Measurements from ENCODE around the gene OSBPL10.
"Not testable (repeated sequence)": the region's sequence is repeated elsewhere in the genome, so short reads cannot be mapped to it uniquely, and the experiment has no call there.

Gene OSBPL10

GRCh38 chr3:31802981-31803740 is 177.9 kb downstream of the OSBPL10 start:
- DNase-seq: no peak

- DNase-seq: no peak
Observed at GRCh38 chr3:31800436-31800835, 180.6 kb downstream of the OSBPL10 start.

DNA sequence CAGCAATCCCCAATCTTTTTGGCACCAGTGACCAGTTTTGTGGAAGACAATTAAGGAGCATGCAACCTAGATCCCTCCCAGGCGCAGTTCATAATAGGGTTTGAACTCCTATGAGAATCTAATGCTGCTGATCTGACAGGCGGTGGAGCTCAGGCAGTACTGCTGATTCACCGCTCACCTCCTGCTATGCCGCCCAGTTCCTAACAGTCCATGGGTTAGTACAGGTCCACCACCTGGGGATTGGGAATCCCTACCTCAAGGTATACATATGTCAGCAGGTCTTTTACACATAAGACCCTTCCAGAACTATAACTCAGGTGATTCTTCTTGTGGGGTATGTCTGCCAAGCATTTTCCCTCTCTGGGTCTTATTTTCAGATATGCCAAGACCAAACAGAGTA is 182.2 kb downstream of the OSBPL10 start:
- DNase-seq: no peak

GRCh38 chr3:31793821-31794220 is 187.2 kb downstream of the OSBPL10 start:
- no peak for DNase-seq

DNA sequence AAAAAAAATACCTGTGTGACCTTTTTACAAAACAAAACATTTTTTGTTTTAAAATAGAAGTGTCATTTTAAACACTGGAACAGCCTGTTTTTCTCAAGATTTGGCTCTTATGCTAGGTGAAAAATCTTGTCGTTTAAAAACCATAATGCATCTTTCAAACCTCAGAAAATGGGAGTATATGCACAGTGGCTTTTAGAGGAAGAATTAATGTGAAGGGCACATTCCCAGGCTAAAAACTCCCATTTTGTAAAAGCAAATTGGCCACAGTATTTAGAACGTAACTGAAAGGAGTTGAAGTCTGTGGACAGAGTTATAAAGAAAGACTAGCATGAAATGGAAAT is 190.0 kb downstream of the OSBPL10 start:
- DNase-seq: no peak

- DNase-seq: peak; percentile 9 to 54
Observed at GRCh38 chr3:31790193-31791089, 190.6 kb downstream of the OSBPL10 start.

DNA sequence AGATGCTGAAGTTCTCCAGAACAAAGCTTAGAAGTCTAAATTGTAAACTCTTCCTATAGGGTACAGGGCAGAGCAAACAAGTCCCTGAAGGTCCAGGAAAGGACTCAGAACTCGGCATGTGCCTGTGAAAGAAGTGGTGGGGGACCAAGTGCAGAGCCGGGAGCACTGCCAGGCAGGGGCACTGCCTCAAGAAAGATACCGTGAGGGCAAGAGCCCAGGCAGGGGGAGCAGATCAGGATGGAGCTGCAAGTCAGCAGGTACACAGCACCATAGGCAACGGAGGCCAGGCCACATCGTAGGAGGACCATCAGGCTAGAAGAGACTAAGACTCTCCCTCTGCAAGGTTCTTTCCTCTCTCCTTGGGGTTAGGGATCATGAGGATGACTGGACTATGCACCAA is 191.6 kb downstream of the OSBPL10 start:
- DNase-seq: no peak

GRCh38 chr3:31785734-31786133 is 195.3 kb downstream of the OSBPL10 start:
- no peak for DNase-seq

DNA sequence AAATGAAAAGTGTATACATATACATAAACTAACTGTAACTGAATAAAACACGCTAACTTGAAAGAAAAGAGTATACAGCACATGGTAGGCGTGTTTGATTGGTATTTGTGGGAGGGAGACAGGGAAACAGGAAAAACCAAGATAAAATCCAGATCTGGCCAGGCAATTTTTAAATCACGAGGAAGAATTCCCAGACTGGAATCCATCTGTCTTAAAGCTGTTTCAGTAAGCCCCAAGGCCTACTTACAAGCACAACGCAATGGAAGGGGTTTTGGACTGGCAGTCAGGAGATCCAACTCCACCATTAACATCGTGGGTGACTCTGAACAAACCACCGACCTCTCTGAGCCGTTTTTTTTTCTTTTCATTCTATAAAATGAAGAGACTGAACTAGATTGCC is 195.8 kb downstream of the OSBPL10 start:
- no peak for DNase-seq

- DNase-seq: not testable (repeated sequence)
Observed at GRCh38 chr3:31783851-31784250, 197.2 kb downstream of the OSBPL10 start.

- DNase-seq: not testable (repeated sequence)
Observed at GRCh38 chr3:31782306-31782705, 198.8 kb downstream of the OSBPL10 start.

GRCh38 chr3:31779514-31779913 is 201.5 kb downstream of the OSBPL10 start:
- no peak for DNase-seq

- no peak for DNase-seq
Observed at GRCh38 chr3:31777887-31778286, 203.2 kb downstream of the OSBPL10 start.

DNA sequence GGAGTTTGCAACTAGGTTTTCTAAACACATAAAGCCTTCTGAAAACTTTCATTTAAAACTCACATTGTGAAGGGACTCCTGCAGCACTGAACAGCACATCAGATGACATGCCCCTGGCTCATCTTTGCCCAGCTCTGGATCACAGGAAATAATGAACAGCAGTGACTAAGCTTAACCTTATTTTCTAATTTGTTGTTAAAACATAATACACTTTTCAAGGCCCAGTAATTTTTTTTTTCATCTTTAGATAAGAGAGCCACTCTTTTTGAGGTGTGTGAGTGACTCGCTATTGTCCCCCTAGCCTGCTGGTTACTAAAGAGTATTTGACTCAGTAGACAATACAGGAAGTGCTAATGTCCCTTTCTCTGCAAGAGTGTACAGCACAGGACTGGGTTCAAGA is 204.0 kb downstream of the OSBPL10 start:
- no peak for DNase-seq

GRCh38 chr3:31776016-31776415 is 205.0 kb downstream of the OSBPL10 start:
- no peak for DNase-seq

DNA sequence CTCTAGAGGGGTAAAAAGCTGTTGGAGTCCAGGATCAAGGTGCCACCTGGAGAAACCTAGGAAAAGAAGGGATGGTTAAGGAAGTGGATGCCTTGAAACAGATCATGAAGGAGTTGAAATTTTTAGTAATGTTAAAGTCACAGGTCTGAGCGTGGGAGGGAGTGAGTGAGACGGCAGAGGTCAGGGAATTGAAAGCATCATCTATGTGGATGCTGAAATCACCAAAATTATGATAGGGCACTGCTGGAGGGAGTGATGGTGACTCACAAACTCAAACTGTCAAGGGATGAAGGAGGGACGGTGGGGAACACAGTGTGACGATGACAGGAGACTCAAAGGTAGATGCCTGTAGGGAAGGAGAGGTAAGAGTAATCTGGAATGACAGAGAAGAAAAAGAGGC is 205.7 kb downstream of the OSBPL10 start:
- no peak for DNase-seq

- no peak for DNase-seq
Observed at GRCh38 chr3:31772758-31773473, 208.1 kb downstream of the OSBPL10 start.

GRCh38 chr3:31772272-31772671 is 208.8 kb downstream of the OSBPL10 start:
- DNase-seq: no peak

DNA sequence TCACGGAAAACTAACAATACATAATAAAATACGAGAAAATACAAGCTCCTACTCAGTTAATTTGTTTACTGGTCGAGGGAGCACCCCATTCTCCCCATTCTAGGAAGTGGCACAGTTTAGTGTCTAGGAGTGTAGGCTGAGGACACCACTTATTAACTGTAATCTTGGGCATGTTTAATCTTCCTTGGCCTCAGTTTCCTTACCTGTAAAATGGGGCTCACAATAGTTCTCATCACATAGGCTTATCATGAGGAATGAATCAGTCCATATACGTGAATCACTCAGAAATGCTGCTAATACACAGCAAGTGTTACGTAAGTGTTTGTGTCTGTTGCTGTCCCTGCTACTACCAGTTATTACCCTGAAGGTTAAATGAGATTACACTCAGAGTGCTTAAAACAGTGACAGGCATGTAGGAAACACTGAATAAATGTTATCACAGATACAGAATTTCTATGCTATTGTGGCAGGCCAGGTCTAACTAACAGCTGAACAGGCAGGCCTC is 210.2 kb downstream of the OSBPL10 start:
- DNase-seq: no peak

DNA sequence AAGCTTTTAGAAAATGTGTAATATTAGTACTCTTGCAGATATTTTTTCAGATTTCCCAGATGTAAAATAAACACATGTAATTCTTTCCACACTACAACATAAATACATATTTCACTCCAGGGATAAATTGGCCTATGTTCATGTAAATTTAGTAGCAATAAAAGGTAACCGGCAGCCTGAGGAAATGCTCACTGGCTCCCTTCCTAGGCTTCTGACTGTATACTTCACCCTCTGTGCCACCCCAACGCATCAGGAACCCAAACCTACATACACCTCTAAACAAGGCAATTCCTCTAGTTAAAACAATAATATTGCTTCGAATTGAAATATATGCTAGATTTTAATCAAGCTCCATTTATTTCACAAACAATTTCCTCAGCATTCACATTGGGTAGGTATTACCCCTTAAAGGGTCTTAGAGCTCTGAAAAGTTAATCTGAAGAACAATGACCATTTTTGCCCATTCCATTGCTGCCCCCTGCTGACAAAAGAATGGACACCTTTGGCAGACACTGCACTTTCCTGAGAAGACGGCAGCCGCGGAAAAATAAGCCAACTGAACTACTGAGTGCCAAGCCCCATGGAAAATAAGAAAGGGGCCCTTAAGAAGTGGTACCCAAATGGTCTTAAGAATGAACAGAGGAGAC is 212.5 kb downstream of the OSBPL10 start:
- peak; percentile 0 to 8 for DNase-seq

DNA sequence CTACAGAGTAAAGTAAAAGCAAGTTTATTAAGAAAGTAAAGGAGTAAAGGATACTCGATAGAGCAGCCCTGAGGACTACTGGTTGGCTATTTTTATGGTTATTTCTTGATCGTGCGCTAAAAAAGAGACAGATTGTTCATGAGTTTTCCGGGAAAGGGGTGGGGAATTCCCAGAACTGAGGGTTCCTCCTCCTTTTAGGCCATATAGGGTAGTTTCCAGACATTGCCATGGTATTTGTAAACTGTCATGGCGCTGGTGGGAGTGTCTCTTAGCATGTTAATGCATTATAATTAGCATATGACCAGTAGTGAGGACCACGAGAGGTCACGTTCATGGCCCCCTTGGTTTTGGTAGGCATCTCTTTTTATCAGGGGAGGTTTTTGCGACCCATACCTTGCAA is 213.1 kb downstream of the OSBPL10 start:
- DNase-seq: no peak

GRCh38 chr3:31766669-31767068 is 214.4 kb downstream of the OSBPL10 start:
- no peak for DNase-seq

DNA sequence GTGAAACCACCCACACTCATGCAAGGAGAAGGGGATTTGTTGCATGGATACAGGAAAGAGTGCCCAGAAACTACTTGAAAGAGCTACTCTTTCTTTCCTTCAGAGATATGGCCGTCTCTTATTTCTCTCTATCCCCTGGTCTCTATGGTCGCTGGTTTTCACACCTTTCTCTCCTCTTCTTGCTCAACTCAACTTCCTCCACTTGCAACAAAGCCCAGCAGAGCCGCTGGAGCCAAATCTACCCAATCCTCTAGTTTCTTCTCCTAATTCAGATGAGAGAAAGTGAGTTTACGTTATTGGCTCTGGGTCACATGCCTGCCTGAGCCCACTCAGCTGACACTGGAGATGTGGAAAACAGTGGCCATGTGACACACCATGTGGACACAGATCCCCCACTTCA is 215.2 kb downstream of the OSBPL10 start:
- DNase-seq: no peak

Measured in NCI-H2081 (cell line).